ENCODE data around the gene COL9A3.

COL9A3 gene

GRCh38 chr20:62778601-62779416, 38.0 kb upstream of the COL9A3 start:
- no peak for DNase-seq (ENCODE audit: low spot score)

- no peak for DNase-seq (ENCODE audit: low spot score)
Observed at GRCh38 chr20:62779417-62779685, 37.5 kb upstream of the COL9A3 start.

- no peak for DNase-seq (ENCODE audit: low spot score)
Observed at GRCh38 chr20:62780204-62780603, 36.6 kb upstream of the COL9A3 start.

DNA sequence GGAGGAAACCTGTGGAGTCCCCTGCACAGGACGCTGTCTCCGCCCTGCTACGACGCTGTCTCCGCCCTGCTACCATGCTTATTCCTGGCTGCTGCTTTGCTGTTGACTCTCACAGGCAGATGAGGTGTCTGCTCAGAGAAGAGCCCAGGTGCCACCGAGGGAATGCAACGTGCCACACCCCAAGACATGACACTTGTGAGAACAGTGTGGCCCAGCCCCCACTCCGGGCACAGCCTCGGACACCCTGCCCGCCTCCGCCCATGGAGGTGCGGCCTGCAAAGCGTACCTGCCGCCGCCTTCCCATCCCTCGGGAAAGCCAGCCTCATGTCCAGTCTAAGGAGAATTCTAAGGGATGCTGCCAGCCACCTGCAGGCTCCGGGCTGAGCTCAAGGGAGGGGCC, 36.2 kb upstream of the COL9A3 start:
- DNase-seq (ENCODE audit: low spot score), result no peak

GRCh38 chr20:62782149-62782892, 34.5 kb upstream of the COL9A3 start:
- DNase-seq (ENCODE audit: low spot score), result no peak

DNA sequence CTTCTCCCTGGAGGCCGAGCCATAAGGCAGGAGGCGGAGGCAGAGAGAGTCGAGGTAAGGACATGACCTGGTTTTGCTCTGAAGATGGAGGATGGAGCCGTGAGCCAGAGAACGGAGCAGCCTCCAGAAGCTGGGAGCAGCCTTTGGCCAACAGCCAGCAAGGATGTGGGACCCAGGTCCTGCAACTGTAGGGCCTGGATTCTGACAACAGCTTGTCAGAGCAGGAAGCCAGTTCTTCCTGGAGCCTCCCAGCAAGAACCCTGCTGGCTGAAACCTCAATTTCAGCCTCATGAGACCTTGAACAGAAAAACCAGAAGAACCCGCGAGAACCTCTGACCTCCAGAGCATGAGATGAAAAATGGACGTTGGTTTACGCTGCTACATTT, 34.0 kb upstream of the COL9A3 start:
- no peak for DNase-seq (ENCODE audit: low spot score)

GRCh38 chr20:62784497-62784896, 32.4 kb upstream of the COL9A3 start:
- no peak for DNase-seq (ENCODE audit: low spot score)

DNA sequence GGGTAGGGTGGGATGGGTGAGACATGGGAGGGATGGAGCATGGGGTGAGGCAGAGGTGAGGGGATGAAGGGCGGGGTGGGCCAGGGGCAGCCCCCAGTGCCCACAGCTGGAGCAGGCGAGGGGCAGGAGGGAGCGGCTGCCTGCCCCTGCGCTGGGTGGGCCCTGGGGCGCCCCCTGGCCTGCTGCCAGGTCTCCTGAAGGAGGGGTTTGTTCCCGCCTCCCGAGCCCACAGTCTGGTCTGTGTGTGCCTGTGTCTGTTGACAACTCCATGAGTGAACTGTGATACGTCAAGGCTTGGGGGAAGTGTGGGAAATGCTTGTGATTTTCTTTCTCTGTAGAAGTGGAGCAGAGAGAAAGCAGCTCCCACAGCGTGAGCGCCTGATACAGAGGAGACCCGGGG, 31.5 kb upstream of the COL9A3 start:
- no peak for DNase-seq (ENCODE audit: low spot score)

GRCh38 chr20:62786157-62786556, 30.7 kb upstream of the COL9A3 start:
- DNase-seq (ENCODE audit: low spot score), result no peak

DNA sequence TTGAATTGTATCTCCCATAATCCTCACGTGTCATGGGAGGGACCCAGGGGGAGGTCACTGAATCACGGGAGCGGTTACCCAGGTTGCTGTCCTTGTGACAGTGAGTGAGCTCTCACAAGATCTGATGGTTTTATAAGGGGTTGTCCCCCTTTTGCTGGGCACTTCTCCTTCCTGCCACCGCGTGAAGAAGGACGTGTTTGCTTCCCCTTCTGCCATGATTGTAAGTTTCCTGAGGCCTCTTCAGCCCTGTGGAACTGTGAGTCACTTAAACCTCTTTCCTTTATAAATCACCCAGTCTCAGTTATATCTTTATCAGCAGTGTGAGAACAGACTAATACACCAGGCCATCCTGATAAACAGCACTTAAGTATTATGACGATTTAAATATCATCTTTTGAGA, 29.5 kb upstream of the COL9A3 start:
- no peak for DNase-seq (ENCODE audit: low spot score)

DNA sequence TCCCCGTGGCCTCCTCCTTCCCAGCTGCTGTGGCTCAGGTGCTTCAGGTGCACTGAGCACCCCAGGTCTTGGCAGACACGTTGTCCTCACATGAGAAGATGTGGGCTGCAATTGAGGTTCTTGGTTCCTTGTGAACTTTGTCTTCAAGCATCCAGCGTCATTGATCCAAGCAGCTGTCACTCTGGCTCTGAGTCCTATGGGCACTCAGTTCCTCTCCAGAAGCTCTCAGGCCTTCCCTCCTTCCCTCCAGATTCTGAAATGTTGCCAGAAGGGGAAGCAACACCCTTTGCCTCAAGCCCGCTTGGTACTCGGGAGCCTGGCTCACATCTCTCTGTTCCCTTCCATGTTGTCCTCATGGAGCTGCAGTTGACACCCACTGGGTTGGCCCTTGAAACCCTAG, 29.0 kb upstream of the COL9A3 start:
- DNase-seq (ENCODE audit: low spot score), result no peak

- no peak for DNase-seq (ENCODE audit: low spot score)
Observed at GRCh38 chr20:62788607-62789006, 28.2 kb upstream of the COL9A3 start.

DNA sequence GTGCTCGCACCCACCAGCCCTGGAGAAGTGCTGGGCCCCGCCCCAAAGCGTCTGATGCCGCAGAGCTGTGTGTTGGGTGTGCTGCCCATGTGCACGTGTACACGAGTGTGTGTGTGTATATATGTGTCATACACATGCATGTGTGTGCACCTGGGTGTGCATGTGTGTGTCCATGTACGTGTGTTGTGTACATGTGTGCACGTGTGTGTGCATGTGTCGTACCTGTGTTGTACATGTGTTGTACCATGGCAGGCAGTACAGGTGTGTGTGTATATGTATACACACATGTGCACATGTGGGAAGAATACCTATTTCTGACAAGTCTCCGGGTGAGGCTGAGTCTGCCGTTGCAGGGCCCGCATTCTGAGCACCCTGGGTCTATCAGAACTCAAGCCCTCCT, 26.8 kb upstream of the COL9A3 start:
- no peak for DNase-seq (ENCODE audit: low spot score)

- DNase-seq (ENCODE audit: low spot score), result peak; percentile 79
Observed at GRCh38 chr20:62791301-62792181, 25.3 kb upstream of the COL9A3 start.

DNA sequence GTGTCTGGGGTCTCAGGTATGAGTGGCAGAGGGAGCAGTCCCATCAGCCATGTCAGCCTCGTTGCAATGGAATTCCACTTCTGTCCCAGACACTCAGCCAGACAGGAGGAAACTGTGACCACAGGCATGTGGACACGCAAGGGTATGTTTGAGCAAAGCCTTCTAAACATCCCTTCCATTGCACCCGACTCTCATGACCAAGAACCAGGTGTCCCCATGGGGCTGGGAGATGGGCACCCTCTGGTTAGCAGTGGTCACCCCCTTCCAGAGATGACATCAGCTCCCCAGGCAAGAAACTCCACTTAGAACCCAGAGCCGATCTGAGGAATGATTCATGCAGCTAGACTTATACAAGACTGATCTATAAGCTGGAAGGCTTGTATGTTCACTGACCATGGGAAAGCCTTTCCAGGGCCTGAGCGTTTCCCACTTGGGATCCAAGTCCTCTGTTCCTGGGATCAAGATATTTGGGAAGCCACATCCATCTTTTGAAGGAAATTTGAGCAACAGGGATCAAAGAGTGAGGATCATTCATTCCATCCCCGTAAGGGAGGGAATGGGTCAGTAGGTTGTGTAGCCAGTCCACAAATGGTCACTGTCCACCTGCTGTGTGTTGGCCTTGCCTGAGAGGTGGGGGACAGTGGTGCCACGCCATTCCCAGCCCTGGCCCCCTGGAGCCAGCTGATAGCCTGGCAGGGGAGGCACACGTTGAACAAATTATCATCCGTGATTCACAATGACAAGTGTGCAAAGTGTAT, 24.5 kb upstream of the COL9A3 start:
- no peak for DNase-seq (ENCODE audit: low spot score)

GRCh38 chr20:62792940-62793756, 23.7 kb upstream of the COL9A3 start:
- no peak for DNase-seq (ENCODE audit: low spot score)

GRCh38 chr20:62793757-62794006, 23.2 kb upstream of the COL9A3 start:
- DNase-seq (ENCODE audit: low spot score), result no peak

DNA sequence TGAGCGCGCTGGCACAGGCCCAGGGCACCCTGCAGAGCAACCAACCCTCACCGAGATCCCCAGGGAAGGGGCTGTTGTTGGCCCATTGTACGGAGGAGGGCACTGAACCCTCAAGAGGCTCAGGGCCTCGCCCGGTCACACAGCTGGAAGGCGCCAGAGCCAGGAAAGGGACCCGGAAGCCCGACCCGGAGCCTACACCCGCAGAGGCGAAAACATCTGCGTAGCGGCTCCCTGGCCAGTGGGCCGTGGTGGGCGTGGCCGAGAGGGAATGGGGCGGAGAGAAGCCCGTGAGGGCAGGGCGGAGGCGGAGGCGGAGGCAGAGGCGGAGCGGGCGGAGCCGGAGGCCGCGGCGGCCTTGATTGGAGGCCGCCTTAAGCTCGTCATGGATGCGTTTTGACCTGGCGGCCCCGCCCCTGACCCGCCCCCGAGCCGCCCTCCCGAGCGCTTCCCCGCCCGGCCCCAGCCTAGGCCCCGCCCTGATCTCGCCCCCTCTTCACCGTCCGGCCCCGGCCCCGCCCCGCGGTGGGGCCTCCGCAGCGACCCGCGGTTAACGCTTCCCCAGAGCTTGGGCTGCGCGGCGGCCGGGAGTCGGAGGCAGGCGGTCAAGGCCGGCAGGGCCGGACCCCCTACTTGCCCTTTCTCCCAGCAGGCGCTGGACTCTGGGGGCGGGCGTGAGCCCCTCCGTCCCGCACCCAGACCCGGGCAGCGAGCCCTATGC, 22.7 kb upstream of the COL9A3 start:
- DNase-seq (ENCODE audit: low spot score), result peak; percentile 96

DNA sequence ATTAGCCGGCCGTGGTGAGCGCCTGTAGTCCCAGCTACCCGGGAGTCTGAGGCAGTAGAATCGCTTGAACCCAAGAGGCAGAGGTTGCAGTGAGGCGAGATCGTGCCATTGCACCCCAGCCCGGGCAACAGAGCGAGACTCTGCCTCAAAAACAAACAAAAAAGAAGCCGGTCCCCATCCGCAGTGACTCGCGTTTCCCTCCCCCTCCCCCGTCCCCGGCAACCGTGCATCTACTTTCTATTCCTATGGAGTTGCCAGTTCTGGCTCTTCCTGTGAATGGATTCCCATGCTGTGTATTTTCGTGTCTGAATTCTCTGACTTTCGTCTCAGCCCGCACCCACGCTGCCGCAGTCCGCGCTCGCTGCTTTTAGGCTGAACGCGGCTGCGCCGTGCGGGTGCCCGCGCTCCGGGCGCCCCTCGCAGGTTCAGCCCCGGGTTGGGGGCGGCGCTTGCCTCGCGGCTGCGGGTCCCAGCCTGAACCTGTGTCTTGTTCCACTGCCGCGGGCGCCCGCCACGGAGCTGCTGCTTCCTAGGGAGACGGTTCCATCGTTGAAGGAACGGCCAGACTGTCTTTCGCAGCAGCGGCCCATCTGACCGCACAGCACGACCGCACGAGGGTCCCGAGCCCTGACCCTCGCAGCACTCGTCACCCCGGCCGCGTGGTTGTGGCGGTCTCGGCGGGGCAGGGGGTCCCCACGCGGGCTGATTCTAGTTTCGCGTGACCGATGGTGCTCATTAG, 21.7 kb upstream of the COL9A3 start:
- peak; percentile 66 for DNase-seq (ENCODE audit: low spot score)

Measured in CD4-positive, alpha-beta T cell treated with Interleukin-6 at 100 ng/mL for 8 hours (primary cell).